ENCODE results near the gene DOK3.

DOK3 gene

DNA sequence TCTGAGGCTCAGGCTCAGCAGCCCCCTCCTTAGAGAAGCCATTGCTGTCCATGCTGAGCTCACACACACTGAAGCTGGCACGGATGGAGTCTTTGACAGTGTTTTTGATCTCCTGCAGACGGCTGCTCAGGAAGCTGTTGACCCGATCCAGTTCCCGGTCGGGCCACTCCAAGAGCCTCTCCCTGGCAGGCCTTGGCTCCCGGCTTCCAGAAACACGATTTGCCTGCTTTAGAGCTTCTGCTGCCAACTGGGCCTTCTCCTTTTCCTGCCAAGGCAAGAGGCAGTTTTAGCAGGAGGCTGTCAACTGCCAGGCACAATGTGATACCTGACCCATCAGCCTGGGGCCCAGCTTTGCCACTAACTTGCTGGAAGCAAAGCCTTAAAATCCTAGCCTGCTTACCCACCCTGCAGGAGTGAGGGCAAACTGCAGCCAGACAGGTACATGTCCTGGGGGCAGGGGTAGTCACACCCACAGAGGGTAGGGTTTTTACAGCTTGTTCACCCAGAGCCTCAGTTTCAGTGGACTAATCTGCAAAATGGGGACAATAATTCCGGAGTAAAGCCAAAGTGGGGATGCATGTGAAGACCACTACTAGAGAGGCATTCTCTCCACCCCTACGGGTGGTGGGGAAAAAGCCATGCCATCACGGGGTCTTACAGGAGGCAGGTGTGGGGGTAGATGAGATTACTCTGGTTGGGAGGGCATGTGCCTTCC lies 15.5 kb upstream of the DOK3 start:
- Histone ChIP-seq H3K36me3 (ENCODE audit: control insufficient read depth in 2 of 2, insufficient read depth in 2 of 2, low read length in 2 of 2) (peaks cover 59 to 85% of the 10 kb centered on the region in 2 donors), H3K9ac (ENCODE audit: low read depth in 1 of 2, low read length in 2 of 2) (no peak overlapping the region), H3K27me3 (ENCODE audit: control insufficient read depth in 2 of 2, insufficient read depth in 2 of 2, low read length in 2 of 2) (no peaks in the 10 kb centered on the region), H3K27ac (ENCODE audit: low read depth in 2 of 2, low read length in 2 of 2) (no peak overlapping the region), H3K9me3 (ENCODE audit: control insufficient read depth in 2 of 2, low read length in 2 of 2) (no peaks in the 10 kb centered on the region), H3K4me1 (ENCODE audit: control insufficient read depth in 2 of 2, insufficient read depth in 2 of 2, low read length in 2 of 2) (no peaks in the 10 kb centered on the region), H3K4me3 (ENCODE audit: low read length in 2 of 2) (no peak overlapping the region)

DNA sequence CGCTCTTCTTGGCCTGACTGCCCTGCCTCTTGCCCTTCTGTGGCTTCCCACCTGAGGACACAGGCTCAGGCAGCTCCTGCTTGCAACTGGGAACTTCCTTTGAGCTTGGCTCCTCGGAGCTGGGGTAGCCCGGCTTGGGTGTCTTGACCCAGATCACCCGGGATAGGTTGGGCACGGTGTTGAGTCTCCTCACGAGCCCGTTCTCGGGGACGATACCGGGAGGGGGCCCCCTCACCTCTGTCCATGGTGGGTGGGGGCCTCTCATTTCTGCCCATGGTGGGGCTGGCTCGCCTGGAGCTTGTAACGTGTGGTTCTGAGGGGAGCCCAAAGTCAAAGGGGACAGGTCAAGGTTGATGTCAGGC lies 14.9 kb upstream of the DOK3 start:
- Histone ChIP-seq H3K36me3 (ENCODE audit: control insufficient read depth in 2 of 2, insufficient read depth in 2 of 2, low read length in 2 of 2) (peaks cover 55 to 85% of the 10 kb centered on the region in 2 donors), H3K9me3 (ENCODE audit: control insufficient read depth in 2 of 2, low read length in 2 of 2) (no peaks in the 10 kb centered on the region), H3K4me1 (ENCODE audit: control insufficient read depth in 2 of 2, insufficient read depth in 2 of 2, low read length in 2 of 2) (no peaks in the 10 kb centered on the region), H3K9ac (ENCODE audit: low read depth in 1 of 2, low read length in 2 of 2) (no peak overlapping the region), H3K27me3 (ENCODE audit: control insufficient read depth in 2 of 2, insufficient read depth in 2 of 2, low read length in 2 of 2) (no peaks in the 10 kb centered on the region), H3K4me3 (ENCODE audit: low read length in 2 of 2) (no peak overlapping the region), H3K27ac (ENCODE audit: low read depth in 2 of 2, low read length in 2 of 2) (no peak overlapping the region)

DNA sequence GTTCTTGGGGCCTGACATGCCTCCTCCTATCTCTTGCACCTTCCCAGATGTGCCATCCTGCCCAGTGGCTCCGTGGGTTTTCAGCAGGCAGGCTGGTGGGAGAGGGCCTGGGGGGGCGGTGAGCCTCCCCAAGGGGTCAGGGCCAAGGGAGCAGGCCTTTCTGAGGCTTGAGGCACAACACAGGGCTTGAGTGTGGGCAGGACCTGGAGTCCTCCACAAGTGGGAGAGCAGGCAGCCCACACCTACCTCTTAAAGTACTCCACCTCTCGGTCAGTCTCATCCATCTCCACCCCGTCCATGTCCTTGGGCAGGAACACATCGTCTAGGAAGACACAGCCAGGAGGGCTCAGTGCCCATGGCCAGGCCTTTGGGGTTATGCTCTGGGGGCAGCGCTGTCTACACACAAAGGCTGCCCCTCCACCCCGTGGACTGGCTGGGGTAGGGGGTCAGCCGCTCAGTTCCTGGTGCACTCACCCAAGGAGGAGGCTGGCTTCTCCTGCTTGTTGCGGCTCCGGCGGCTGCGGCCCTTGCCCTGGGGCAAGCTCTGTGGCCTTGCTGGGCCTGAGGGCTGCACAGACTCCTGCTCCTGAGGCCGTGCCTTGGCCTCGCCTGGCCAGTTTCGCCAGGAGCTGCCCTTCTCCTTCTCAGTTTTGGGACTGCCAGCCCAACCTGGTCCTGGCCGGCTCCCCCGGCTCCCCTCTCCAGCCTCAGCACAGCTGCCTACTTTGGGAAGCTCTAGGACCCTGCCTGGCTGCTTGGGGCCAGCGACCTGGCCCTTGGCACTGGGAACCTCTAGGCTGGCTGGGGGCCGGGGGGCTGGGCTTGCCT lies 14.3 kb upstream of the DOK3 start:
- no peak overlapping the region for H3K9ac ChIP-seq (ENCODE audit: low read depth in 1 of 2, low read length in 2 of 2)
- H3K27ac ChIP-seq (ENCODE audit: low read depth in 2 of 2, low read length in 2 of 2): no peak overlapping the region

DNA sequence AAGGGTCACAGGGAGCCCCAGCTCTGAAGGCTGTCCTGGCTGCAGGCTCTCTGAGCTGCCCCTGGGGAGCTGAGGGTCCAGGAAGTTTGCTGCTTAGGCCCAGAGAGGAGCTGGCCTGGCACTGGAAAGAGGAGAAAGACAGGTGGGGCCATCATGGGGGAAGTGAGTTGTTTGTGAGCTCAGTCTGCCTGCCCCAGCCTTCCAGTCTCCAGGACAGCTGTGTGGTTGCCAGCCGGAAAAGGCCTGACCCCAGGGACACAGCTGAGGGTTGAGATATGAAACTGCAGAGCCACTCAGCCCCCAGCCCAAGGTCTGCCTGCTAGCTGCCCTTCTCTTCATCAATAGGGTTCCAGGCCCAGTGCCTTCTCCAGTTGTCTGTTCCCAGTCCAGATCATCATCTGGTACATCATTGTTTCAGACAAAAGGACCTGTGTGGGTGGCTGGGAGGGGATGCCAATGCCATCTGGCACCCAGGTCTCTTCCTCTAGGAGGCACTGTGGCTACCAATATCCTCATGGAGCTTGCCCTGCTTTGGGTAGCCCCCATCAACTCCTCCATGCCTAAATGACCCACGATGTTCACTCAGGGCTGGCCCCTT lies 11.4 kb upstream of the DOK3 start:
- H3K9me3 ChIP-seq (ENCODE audit: control insufficient read depth in 2 of 2, low read length in 2 of 2): no peaks in the 10 kb centered on the region
- H3K36me3 ChIP-seq (ENCODE audit: control insufficient read depth in 2 of 2, insufficient read depth in 2 of 2, low read length in 2 of 2): peaks cover 34 to 57% of the 10 kb centered on the region in 2 donors
- no peak overlapping the region for H3K9ac ChIP-seq (ENCODE audit: low read depth in 1 of 2, low read length in 2 of 2)
- H3K27me3 ChIP-seq (ENCODE audit: control insufficient read depth in 2 of 2, insufficient read depth in 2 of 2, low read length in 2 of 2): no peaks in the 10 kb centered on the region
- H3K4me1 ChIP-seq (ENCODE audit: control insufficient read depth in 2 of 2, insufficient read depth in 2 of 2, low read length in 2 of 2): peaks cover 5 to 8% of the 10 kb centered on the region in 2 donors
- no peak overlapping the region for H3K27ac ChIP-seq (ENCODE audit: low read depth in 2 of 2, low read length in 2 of 2)
- no peak overlapping the region for H3K4me3 ChIP-seq (ENCODE audit: low read length in 2 of 2)

More for the DNA sequence above, 14.3 kb upstream of the DOK3 start:
- H3K9me3 ChIP-seq (ENCODE audit: control insufficient read depth in 2 of 2, low read length in 2 of 2): no peaks in the 10 kb centered on the region
- peaks cover 2 to 3% of the 10 kb centered on the region in 2 donors for H3K4me1 ChIP-seq (ENCODE audit: control insufficient read depth in 2 of 2, insufficient read depth in 2 of 2, low read length in 2 of 2)
- H3K27me3 ChIP-seq (ENCODE audit: control insufficient read depth in 2 of 2, insufficient read depth in 2 of 2, low read length in 2 of 2): no peaks in the 10 kb centered on the region
- H3K4me3 ChIP-seq (ENCODE audit: low read length in 2 of 2): no peak overlapping the region
- H3K36me3 ChIP-seq (ENCODE audit: control insufficient read depth in 2 of 2, insufficient read depth in 2 of 2, low read length in 2 of 2): peaks cover 53 to 83% of the 10 kb centered on the region in 2 donors

DNA sequence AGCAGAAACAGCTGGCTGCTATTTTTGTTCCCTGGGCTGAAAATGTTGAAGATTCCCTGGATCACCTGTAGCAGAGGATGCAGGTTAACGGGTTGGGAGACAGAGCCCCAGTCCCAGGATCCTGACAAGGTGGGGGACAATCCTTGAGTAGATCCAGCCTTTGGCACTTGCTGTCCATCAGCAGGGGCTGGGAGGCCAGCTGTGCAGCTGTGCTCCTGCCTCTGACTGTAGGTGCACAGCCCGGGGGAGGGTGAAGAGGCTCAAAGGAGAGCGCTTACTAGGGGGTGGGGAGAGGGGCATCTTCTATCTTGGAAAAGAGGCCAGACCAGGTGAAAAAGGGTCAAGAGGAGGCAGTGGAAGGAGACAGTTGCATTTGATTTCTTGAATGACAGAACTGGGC lies 10.6 kb upstream of the DOK3 start:
- Histone ChIP-seq H3K4me1 (ENCODE audit: control insufficient read depth in 2 of 2, insufficient read depth in 2 of 2, low read length in 2 of 2) (peaks cover 11 to 15% of the 10 kb centered on the region in 2 donors), H3K27ac (ENCODE audit: low read depth in 2 of 2, low read length in 2 of 2) (no peak overlapping the region), H3K9ac (ENCODE audit: low read depth in 1 of 2, low read length in 2 of 2) (no peak overlapping the region), H3K27me3 (ENCODE audit: control insufficient read depth in 2 of 2, insufficient read depth in 2 of 2, low read length in 2 of 2) (no peaks in the 10 kb centered on the region), H3K9me3 (ENCODE audit: control insufficient read depth in 2 of 2, low read length in 2 of 2) (no peaks in the 10 kb centered on the region), H3K36me3 (ENCODE audit: control insufficient read depth in 2 of 2, insufficient read depth in 2 of 2, low read length in 2 of 2) (peaks cover 33 to 56% of the 10 kb centered on the region in 2 donors), H3K4me3 (ENCODE audit: low read length in 2 of 2) (no peak overlapping the region)

DNA sequence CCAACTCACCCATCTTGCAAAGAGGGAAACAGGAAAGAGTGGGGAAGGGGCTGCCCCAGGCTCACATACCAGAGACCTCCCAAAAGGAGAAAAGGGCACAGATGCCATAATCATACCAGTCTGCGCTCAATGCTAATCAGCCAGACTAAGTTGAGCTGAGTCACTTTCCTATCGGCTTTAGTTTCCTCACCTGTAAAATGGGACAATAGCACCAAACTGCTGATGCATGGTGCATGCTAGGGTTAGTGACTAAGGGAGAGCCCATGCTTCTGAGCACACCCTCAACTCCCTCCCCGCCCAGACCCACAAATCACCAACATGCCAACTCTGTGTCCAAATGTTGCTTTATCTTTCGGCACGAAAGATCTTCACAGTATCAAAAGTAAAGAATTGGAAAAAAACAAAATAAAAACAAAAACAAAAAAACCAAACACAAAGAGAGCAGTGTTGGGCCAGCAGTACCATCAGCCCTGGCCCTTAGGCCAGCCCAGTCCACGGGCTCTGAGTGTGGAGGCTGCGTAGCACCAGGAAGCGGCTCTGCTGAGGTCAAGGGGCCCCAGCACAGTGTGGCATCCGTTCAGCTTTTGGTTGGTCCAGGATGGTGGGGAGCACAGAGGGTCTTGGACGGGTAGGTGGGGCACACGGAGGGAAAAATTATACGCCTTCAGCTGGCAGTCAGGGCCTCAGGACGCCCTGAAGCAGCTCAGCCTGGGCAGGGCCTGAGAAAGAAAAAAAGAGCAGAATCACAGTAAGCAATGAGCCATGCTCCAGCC lies 10.0 kb upstream of the DOK3 start:
- H3K4me3 ChIP-seq (ENCODE audit: low read length in 2 of 2): no peak overlapping the region
- H3K9ac ChIP-seq (ENCODE audit: low read depth in 1 of 2, low read length in 2 of 2): no peak overlapping the region
- peaks cover 33 to 56% of the 10 kb centered on the region in 2 donors for H3K36me3 ChIP-seq (ENCODE audit: control insufficient read depth in 2 of 2, insufficient read depth in 2 of 2, low read length in 2 of 2)
- no peaks in the 10 kb centered on the region for H3K9me3 ChIP-seq (ENCODE audit: control insufficient read depth in 2 of 2, low read length in 2 of 2)
- no peaks in the 10 kb centered on the region for H3K27me3 ChIP-seq (ENCODE audit: control insufficient read depth in 2 of 2, insufficient read depth in 2 of 2, low read length in 2 of 2)
- H3K27ac ChIP-seq (ENCODE audit: low read depth in 2 of 2, low read length in 2 of 2): no peak overlapping the region
- H3K4me1 ChIP-seq (ENCODE audit: control insufficient read depth in 2 of 2, insufficient read depth in 2 of 2, low read length in 2 of 2): peaks cover 11 to 16% of the 10 kb centered on the region in 2 donors

DNA sequence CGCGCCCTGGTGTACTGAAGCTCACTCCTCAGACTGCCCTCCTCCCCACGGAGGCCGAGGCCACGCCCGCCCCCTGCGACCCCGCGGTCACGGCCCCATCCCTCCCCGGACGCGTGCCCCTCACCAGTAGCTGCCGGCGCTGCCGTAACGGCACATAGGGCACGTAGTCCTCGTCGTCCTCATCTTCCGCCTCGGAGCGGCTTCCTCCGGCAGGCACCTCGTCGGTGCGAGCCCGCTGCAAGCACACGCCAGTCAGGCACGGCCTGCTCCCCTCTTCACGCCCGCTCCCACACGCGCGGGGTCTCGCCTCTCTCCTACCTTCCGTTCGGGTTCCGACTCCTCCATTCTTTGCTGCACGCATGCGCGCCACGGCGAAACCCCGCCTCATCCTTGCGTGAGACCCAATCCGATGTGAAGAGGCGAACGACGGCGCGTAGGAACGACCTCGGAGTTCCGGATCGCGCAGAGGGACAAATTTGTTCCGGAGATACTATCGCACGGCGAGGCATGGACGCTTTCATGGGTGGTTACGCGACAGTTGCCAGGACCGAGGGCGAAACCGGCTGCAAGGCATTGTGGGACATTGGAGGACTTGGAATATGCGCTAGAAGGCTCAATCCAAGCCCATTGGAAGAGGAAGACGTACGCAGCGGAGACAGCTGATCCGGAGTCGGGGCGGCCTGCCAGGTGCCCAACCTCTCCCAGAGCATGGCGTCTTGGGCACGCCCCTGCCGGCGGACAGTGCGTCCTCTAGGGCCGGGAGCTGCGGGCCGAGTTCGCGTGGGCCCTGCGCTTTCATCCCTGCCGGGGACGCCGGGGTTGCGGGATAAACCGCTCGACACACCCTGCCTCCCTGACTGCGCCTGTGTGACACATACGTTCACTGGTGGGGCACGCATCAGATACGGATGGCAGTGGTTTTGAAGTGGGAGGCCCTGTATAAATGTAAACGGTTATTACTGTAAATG lies 7.3 kb upstream of the DOK3 start, which contains the start of gene DDX41:
DDX41 (minus strand) TSS at position 361 of the 968 bp plus-strand sequence; CDS start at position 345, 16 bp downstream.
- peaks cover 38 to 64% of the 10 kb centered on the region in 2 donors for H3K36me3 ChIP-seq (ENCODE audit: control insufficient read depth in 2 of 2, insufficient read depth in 2 of 2, low read length in 2 of 2)
- peak within 1 kb of the TSS; percentile 75 to 89 for H3K27ac ChIP-seq (ENCODE audit: low read depth in 2 of 2, low read length in 2 of 2)
- peak within 1 kb of the TSS; percentile 83 to 93 for H3K9ac ChIP-seq (ENCODE audit: low read depth in 1 of 2, low read length in 2 of 2)
- no peaks in the 10 kb centered on the region for H3K9me3 ChIP-seq (ENCODE audit: control insufficient read depth in 2 of 2, low read length in 2 of 2)
- no peaks in the 10 kb centered on the region for H3K27me3 ChIP-seq (ENCODE audit: control insufficient read depth in 2 of 2, insufficient read depth in 2 of 2, low read length in 2 of 2)
- peak within 1 kb of the TSS; percentile 92 to 95 for H3K4me3 ChIP-seq (ENCODE audit: low read length in 2 of 2)
- H3K4me1 ChIP-seq (ENCODE audit: control insufficient read depth in 2 of 2, insufficient read depth in 2 of 2, low read length in 2 of 2): peaks cover 11 to 16% of the 10 kb centered on the region in 2 donors

DNA sequence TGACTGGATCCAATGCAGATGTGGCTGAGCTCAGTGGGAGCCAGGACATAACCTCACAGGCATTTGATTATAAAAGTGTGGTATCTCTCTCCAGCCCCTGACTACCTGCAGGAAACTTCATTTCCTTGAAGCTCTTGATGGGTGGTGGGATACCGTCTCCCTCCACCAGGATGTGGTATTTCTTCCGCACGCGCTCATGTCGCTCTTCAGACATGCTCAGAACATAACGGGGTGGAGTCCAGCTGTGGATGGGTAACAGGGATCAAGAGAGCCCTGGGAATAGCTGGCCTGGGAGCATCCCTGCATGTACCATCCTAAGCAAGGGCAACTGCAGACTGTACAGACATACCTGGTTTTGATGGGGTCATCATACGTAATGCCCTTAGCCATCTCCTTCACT lies 6.0 kb upstream of the DOK3 start:
- Histone ChIP-seq H3K4me3 (ENCODE audit: low read length in 2 of 2) (peak overlapping the region; percentile 92 to 95), H3K9ac (ENCODE audit: low read depth in 1 of 2, low read length in 2 of 2) (peak overlapping the region in 1 of 2 donors; percentile 83), H3K27ac (ENCODE audit: low read depth in 2 of 2, low read length in 2 of 2) (no peak overlapping the region), H3K36me3 (ENCODE audit: control insufficient read depth in 2 of 2, insufficient read depth in 2 of 2, low read length in 2 of 2) (peaks cover 47 to 65% of the 10 kb centered on the region in 2 donors), H3K27me3 (ENCODE audit: control insufficient read depth in 2 of 2, insufficient read depth in 2 of 2, low read length in 2 of 2) (no peaks in the 10 kb centered on the region), H3K9me3 (ENCODE audit: control insufficient read depth in 2 of 2, low read length in 2 of 2) (no peaks in the 10 kb centered on the region), H3K4me1 (ENCODE audit: control insufficient read depth in 2 of 2, insufficient read depth in 2 of 2, low read length in 2 of 2) (peaks cover 11 to 16% of the 10 kb centered on the region in 2 donors)

DNA sequence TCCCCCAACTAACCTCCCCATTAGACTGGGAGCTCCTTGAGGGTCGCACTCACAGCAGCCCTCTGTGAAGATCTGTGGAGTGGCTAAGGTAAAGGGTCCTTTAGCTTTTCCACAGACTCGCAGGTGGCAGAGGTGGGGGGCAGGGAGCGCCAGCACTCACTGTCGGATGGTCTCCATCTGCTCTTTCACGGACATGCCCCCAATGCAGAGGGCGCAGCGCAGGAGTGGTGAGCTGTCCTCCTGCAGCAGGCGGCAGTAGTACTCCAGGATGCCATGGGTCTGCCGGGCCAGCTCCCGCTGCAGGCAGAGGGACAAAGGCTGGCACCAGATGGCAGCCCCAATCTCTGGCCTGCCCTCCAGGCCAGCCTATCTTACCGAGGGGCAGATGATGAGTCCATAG lies 4.9 kb upstream of the DOK3 start:
- Histone ChIP-seq H3K9me3 (ENCODE audit: control insufficient read depth in 2 of 2, low read length in 2 of 2) (no peaks in the 10 kb centered on the region), H3K27ac (ENCODE audit: low read depth in 2 of 2, low read length in 2 of 2) (no peak overlapping the region)

More for the DNA sequence above, 4.9 kb upstream of the DOK3 start:
- no peaks in the 10 kb centered on the region for H3K27me3 ChIP-seq (ENCODE audit: control insufficient read depth in 2 of 2, insufficient read depth in 2 of 2, low read length in 2 of 2)
- H3K4me1 ChIP-seq (ENCODE audit: control insufficient read depth in 2 of 2, insufficient read depth in 2 of 2, low read length in 2 of 2): peaks cover 11 to 21% of the 10 kb centered on the region in 2 donors
- no peak overlapping the region for H3K4me3 ChIP-seq (ENCODE audit: low read length in 2 of 2)
- H3K36me3 ChIP-seq (ENCODE audit: control insufficient read depth in 2 of 2, insufficient read depth in 2 of 2, low read length in 2 of 2): peaks cover 46 to 55% of the 10 kb centered on the region in 2 donors
- H3K9ac ChIP-seq (ENCODE audit: low read depth in 1 of 2, low read length in 2 of 2): no peak overlapping the region

Measured in mucosa of rectum (tissue), 2 donors.